Measurements from ENCODE around the gene MIS18BP1.
"Not testable (repeated sequence)": the region's sequence is repeated elsewhere in the genome, so short reads cannot be mapped to it uniquely, and the experiment has no call there.

Gene MIS18BP1

GRCh38 chr14:45246151-45246550 lies 6.9 kb downstream of the MIS18BP1 start:
- no peak for DNase-seq (ENCODE audit: insufficient read length, low spot score)
- no peak for TF ChIP-seq CTCF (IDR thresholded peaks at IDR 0.05; ENCODE audit: insufficient read depth, missing control alignments)
- no peak for FAIRE-seq

GRCh38 chr14:45242706-45243105 lies 10.3 kb downstream of the MIS18BP1 start:
- DNase-seq (ENCODE audit: insufficient read length, low spot score) (no peak), FAIRE-seq (no peak)
- TF ChIP-seq CTCF (IDR thresholded peaks at IDR 0.05; ENCODE audit: insufficient read depth, missing control alignments) = no peak

GRCh38 chr14:45238988-45239387 lies 14.0 kb downstream of the MIS18BP1 start:
- no peak for TF ChIP-seq CTCF (IDR thresholded peaks at IDR 0.05; ENCODE audit: insufficient read depth, missing control alignments)
- FAIRE-seq = no peak

GRCh38 chr14:45227566-45227965 lies 25.4 kb downstream of the MIS18BP1 start:
- no peak for TF ChIP-seq CTCF (IDR thresholded peaks at IDR 0.05; ENCODE audit: insufficient read depth, missing control alignments)
- no peak for FAIRE-seq
- no peak for DNase-seq (ENCODE audit: insufficient read length, low spot score)

More at GRCh38 chr14:45238988-45239387, 14.0 kb downstream of the MIS18BP1 start:
- no peak for DNase-seq (ENCODE audit: insufficient read length, low spot score)

GRCh38 chr14:45222485-45223262 lies 30.3 kb downstream of the MIS18BP1 start:
- no peak for TF ChIP-seq CTCF (IDR thresholded peaks at IDR 0.05; ENCODE audit: insufficient read depth, missing control alignments)
- no peak for DNase-seq (ENCODE audit: insufficient read length, low spot score)
- no peak for FAIRE-seq

GRCh38 chr14:45214341-45214740 lies 38.7 kb downstream of the MIS18BP1 start:
- not testable (repeated sequence) for DNase-seq (ENCODE audit: insufficient read length, low spot score); FAIRE-seq

- not testable (repeated sequence) for FAIRE-seq; DNase-seq (ENCODE audit: insufficient read length, low spot score)
Observed at GRCh38 chr14:45213716-45214115, 39.3 kb downstream of the MIS18BP1 start.

- DNase-seq (ENCODE audit: insufficient read length, low spot score) (no peak), FAIRE-seq (no peak)
- TF ChIP-seq CTCF (IDR thresholded peaks at IDR 0.05; ENCODE audit: insufficient read depth, missing control alignments) = no peak
Observed at GRCh38 chr14:45212231-45212630, 40.8 kb downstream of the MIS18BP1 start.
